ENCODE results near the gene DCDC2B.

- TF ChIP-seq POLR2A (IDR thresholded peaks at IDR 0.05; ENCODE audit: borderline replicate concordance, extremely low read depth, insufficient read depth, insufficient read length) (no peak), REST (IDR thresholded peaks at IDR 0.05; ENCODE audit: low read depth) (no peak), POLR2AphosphoS5 (IDR thresholded peaks at IDR 0.05; ENCODE audit: low read depth, low read length) (no peak), CTCF (IDR thresholded peaks at IDR 0.05 in 2 of 3, conservative IDR thresholded peaks at IDR 0.05 in 1 of 3; ENCODE audit: borderline replicate concordance in 1 of 3, insufficient read depth in 1 of 3, low read depth in 2 of 3, low read length in 2 of 3) (no peak), ZNF274 (IDR thresholded peaks at IDR 0.05; ENCODE audit: low read depth, low read length) (no peak)
- TF ChIP-seq, protein P1, sequence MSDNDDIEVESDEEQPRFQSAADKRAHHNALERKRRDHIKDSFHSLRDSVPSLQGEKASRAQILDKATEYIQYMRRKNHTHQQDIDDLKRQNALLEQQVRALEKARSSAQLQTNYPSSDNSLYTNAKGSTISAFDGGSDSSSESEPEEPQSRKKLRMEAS (IDR thresholded peaks at IDR 0.05), result no peak
Observed at GRCh38 chr1:32242341-32242851, 33.5 kb downstream of the DCDC2B start.

Data from HCT116 (cell line).